Measurements from ENCODE around the gene SASH1. TPM values are rescaled to one million over a fixed set of nuclear protein-coding genes. Genes with fewer than 3 reads are reported as not detected.
A peak's percentile ranks its signal among the peaks of the same experiment; 100 is the strongest.

The SASH1 gene
- total and polyA plus RNA-seq, 5 donors from 2014 or later, result 0.06 TPM; not detected in 4

GRCh38 chr6:148509119-148509799, 166.6 kb downstream of the SASH1 start:
- H3K27me3 Mint-ChIP-seq, result peaks cover 14% of the 10 kb centered on the region
- H3K4me3 Mint-ChIP-seq, result no peak overlapping the region

GRCh38 chr6:148509800-148510581, 167.4 kb downstream of the SASH1 start:
- no peak overlapping the region for H3K4me3 Mint-ChIP-seq
- peaks cover 20% of the 10 kb centered on the region for H3K27me3 Mint-ChIP-seq
- H3K36me3 Mint-ChIP-seq, result no peaks in the 10 kb centered on the region
- no peaks in the 10 kb centered on the region for H3K4me1 ChIP-seq (ENCODE audit: control insufficient read depth, insufficient read depth, low read length, poor library complexity, severe bottlenecking)
- ATAC-seq (ENCODE audit: low read depth in 2 of 2), result peak in 1 of 2 donors; percentile 25
- H3K27me3 ChIP-seq (ENCODE audit: control insufficient read depth, insufficient read depth, low read length), result peaks cover 5% of the 10 kb centered on the region
- no peaks in the 10 kb centered on the region for H3K36me3 ChIP-seq (ENCODE audit: control insufficient read depth, insufficient read depth, low read length)
- DNase-seq, result peak in 1 of 3 donors; percentile 13
- no peak overlapping the region for H3K27ac Mint-ChIP-seq
- H3K9me3 Mint-ChIP-seq, result peaks cover 0 to 2% (median 0%) of the 10 kb centered on the region in 7 donors
- no peaks in the 10 kb centered on the region for H3K4me1 Mint-ChIP-seq
- no peak overlapping the region for H3K4me3 ChIP-seq (ENCODE audit: low read depth, low read length)
- H3K27ac ChIP-seq (ENCODE audit: insufficient read depth, low read length, poor library complexity, severe bottlenecking), result no peak overlapping the region
- no peaks in the 10 kb centered on the region for H3K9me3 ChIP-seq (ENCODE audit: control insufficient read depth in 2 of 2, low read length in 2 of 2)

More at GRCh38 chr6:148509119-148509799, 166.6 kb downstream of the SASH1 start:
- no peak for DNase-seq
- no peaks in the 10 kb centered on the region for H3K9me3 ChIP-seq (ENCODE audit: control insufficient read depth in 2 of 2, low read length in 2 of 2)
- no peaks in the 10 kb centered on the region for H3K4me1 ChIP-seq (ENCODE audit: control insufficient read depth, insufficient read depth, low read length, poor library complexity, severe bottlenecking)
- ATAC-seq (ENCODE audit: low read depth in 2 of 2), result no peak
- no peak overlapping the region for H3K4me3 ChIP-seq (ENCODE audit: low read depth, low read length)
- Mint-ChIP-seq H3K36me3 (no peaks in the 10 kb centered on the region), H3K9me3 (peaks cover 0 to 2% (median 0%) of the 10 kb centered on the region in 7 donors), H3K27ac (no peak overlapping the region), H3K4me1 (no peaks in the 10 kb centered on the region)
- no peak overlapping the region for H3K27ac ChIP-seq (ENCODE audit: insufficient read depth, low read length, poor library complexity, severe bottlenecking)
- H3K27me3 ChIP-seq (ENCODE audit: control insufficient read depth, insufficient read depth, low read length), result peaks cover 5% of the 10 kb centered on the region
- no peaks in the 10 kb centered on the region for H3K36me3 ChIP-seq (ENCODE audit: control insufficient read depth, insufficient read depth, low read length)

- Histone ChIP-seq H3K4me3 (ENCODE audit: low read depth, low read length) (no peak overlapping the region), H3K9me3 (ENCODE audit: control insufficient read depth in 2 of 2, low read length in 2 of 2) (no peaks in the 10 kb centered on the region), H3K27ac (ENCODE audit: insufficient read depth, low read length, poor library complexity, severe bottlenecking) (no peak overlapping the region), H3K27me3 (ENCODE audit: control insufficient read depth, insufficient read depth, low read length) (peaks cover 5% of the 10 kb centered on the region), H3K36me3 (ENCODE audit: control insufficient read depth, insufficient read depth, low read length) (no peaks in the 10 kb centered on the region), H3K4me1 (ENCODE audit: control insufficient read depth, insufficient read depth, low read length, poor library complexity, severe bottlenecking) (no peaks in the 10 kb centered on the region)
- ATAC-seq (ENCODE audit: low read depth in 2 of 2), result no peak
- Mint-ChIP-seq H3K9me3 (peaks cover 0 to 1% (median 0%) of the 10 kb centered on the region in 7 donors), H3K27ac (peak overlapping the region in 1 of 3 donors; percentile 44), H3K36me3 (no peaks in the 10 kb centered on the region), H3K4me1 (no peaks in the 10 kb centered on the region), H3K4me3 (no peak overlapping the region), H3K27me3 (peaks cover 23% of the 10 kb centered on the region)
- no peak for DNase-seq
Observed at GRCh38 chr6:148513145-148514071, 170.8 kb downstream of the SASH1 start.

GRCh38 chr6:148514091-148514845, 171.6 kb downstream of the SASH1 start:
- no peaks in the 10 kb centered on the region for H3K9me3 ChIP-seq (ENCODE audit: control insufficient read depth in 2 of 2, low read length in 2 of 2)
- DNase-seq, result no peak
- H3K4me3 ChIP-seq (ENCODE audit: low read depth, low read length), result no peak overlapping the region
- Mint-ChIP-seq H3K27me3 (peaks cover 20% of the 10 kb centered on the region), H3K4me1 (no peaks in the 10 kb centered on the region), H3K36me3 (no peaks in the 10 kb centered on the region), H3K4me3 (no peak overlapping the region), H3K9me3 (peaks cover 0 to 1% (median 0%) of the 10 kb centered on the region in 7 donors), H3K27ac (peak overlapping the region in 2 of 3 donors; percentile 44 to 74)
- H3K27ac ChIP-seq (ENCODE audit: insufficient read depth, low read length, poor library complexity, severe bottlenecking), result no peak overlapping the region
- no peaks in the 10 kb centered on the region for H3K36me3 ChIP-seq (ENCODE audit: control insufficient read depth, insufficient read depth, low read length)
- H3K4me1 ChIP-seq (ENCODE audit: control insufficient read depth, insufficient read depth, low read length, poor library complexity, severe bottlenecking), result no peaks in the 10 kb centered on the region
- H3K27me3 ChIP-seq (ENCODE audit: control insufficient read depth, insufficient read depth, low read length), result peaks cover 2% of the 10 kb centered on the region
- ATAC-seq (ENCODE audit: low read depth in 2 of 2), result no peak

- H3K27ac ChIP-seq (ENCODE audit: insufficient read depth, low read length, poor library complexity, severe bottlenecking), result no peak overlapping the region
- Mint-ChIP-seq H3K36me3 (no peaks in the 10 kb centered on the region), H3K9me3 (peaks cover 0 to 2% (median 0%) of the 10 kb centered on the region in 7 donors), H3K4me3 (no peak overlapping the region), H3K27ac (no peak overlapping the region), H3K27me3 (peaks cover 16% of the 10 kb centered on the region), H3K4me1 (no peaks in the 10 kb centered on the region)
- DNase-seq, result no peak
- H3K36me3 ChIP-seq (ENCODE audit: control insufficient read depth, insufficient read depth, low read length), result no peaks in the 10 kb centered on the region
- ATAC-seq (ENCODE audit: low read depth in 2 of 2), result no peak
- peaks cover 2% of the 10 kb centered on the region for H3K27me3 ChIP-seq (ENCODE audit: control insufficient read depth, insufficient read depth, low read length)
- no peak overlapping the region for H3K4me3 ChIP-seq (ENCODE audit: low read depth, low read length)
- H3K4me1 ChIP-seq (ENCODE audit: control insufficient read depth, insufficient read depth, low read length, poor library complexity, severe bottlenecking), result no peaks in the 10 kb centered on the region
- H3K9me3 ChIP-seq (ENCODE audit: control insufficient read depth in 2 of 2, low read length in 2 of 2), result no peaks in the 10 kb centered on the region
Observed at GRCh38 chr6:148516217-148516616, 173.6 kb downstream of the SASH1 start.

GRCh38 chr6:148516617-148517016, 174.0 kb downstream of the SASH1 start:
- peaks cover 12% of the 10 kb centered on the region for H3K27me3 Mint-ChIP-seq
- H3K9me3 Mint-ChIP-seq, result peaks cover 0 to 2% (median 0%) of the 10 kb centered on the region in 7 donors

GRCh38 chr6:148517470-148517869, 174.8 kb downstream of the SASH1 start:
- DNase-seq (no peak), ATAC-seq (ENCODE audit: low read depth in 2 of 2) (no peak)
- Histone ChIP-seq H3K9me3 (ENCODE audit: control insufficient read depth in 2 of 2, low read length in 2 of 2) (no peaks in the 10 kb centered on the region), H3K4me1 (ENCODE audit: control insufficient read depth, insufficient read depth, low read length, poor library complexity, severe bottlenecking) (no peaks in the 10 kb centered on the region), H3K36me3 (ENCODE audit: control insufficient read depth, insufficient read depth, low read length) (no peaks in the 10 kb centered on the region), H3K27ac (ENCODE audit: insufficient read depth, low read length, poor library complexity, severe bottlenecking) (no peak overlapping the region), H3K27me3 (ENCODE audit: control insufficient read depth, insufficient read depth, low read length) (peaks cover 2% of the 10 kb centered on the region), H3K4me3 (ENCODE audit: low read depth, low read length) (no peak overlapping the region)
- Mint-ChIP-seq H3K27me3 (peaks cover 10% of the 10 kb centered on the region), H3K4me3 (no peak overlapping the region), H3K36me3 (no peaks in the 10 kb centered on the region), H3K4me1 (no peaks in the 10 kb centered on the region), H3K9me3 (peaks cover 0 to 2% (median 0%) of the 10 kb centered on the region in 7 donors), H3K27ac (no peak overlapping the region)

More at GRCh38 chr6:148516617-148517016, 174.0 kb downstream of the SASH1 start:
- Histone ChIP-seq H3K36me3 (ENCODE audit: control insufficient read depth, insufficient read depth, low read length) (no peaks in the 10 kb centered on the region), H3K9me3 (ENCODE audit: control insufficient read depth in 2 of 2, low read length in 2 of 2) (no peaks in the 10 kb centered on the region), H3K4me1 (ENCODE audit: control insufficient read depth, insufficient read depth, low read length, poor library complexity, severe bottlenecking) (no peaks in the 10 kb centered on the region), H3K27me3 (ENCODE audit: control insufficient read depth, insufficient read depth, low read length) (peaks cover 2% of the 10 kb centered on the region), H3K4me3 (ENCODE audit: low read depth, low read length) (no peak overlapping the region), H3K27ac (ENCODE audit: insufficient read depth, low read length, poor library complexity, severe bottlenecking) (no peak overlapping the region)
- DNase-seq (no peak), ATAC-seq (ENCODE audit: low read depth in 2 of 2) (no peak)
- H3K27ac Mint-ChIP-seq, result no peak overlapping the region
- H3K4me3 Mint-ChIP-seq, result no peak overlapping the region
- H3K4me1 Mint-ChIP-seq, result no peaks in the 10 kb centered on the region
- H3K36me3 Mint-ChIP-seq, result no peaks in the 10 kb centered on the region
